ENCODE data around the gene SERPINF2. TPM values are rescaled to one million over a fixed set of nuclear protein-coding genes. Genes with fewer than 3 reads are reported as not detected.

The SERPINF2 gene
- 49.7 TPM for total RNA-seq

GRCh38 chr17:1742371-1743087 lies at the start of gene SERPINF2:
TSS of gene SERPINF2 (plus strand) at chr17:1742871. CDS start at chr17:1744996, 2,125 bp downstream.

GRCh38 chr17:1709971-1710806 lies 32.5 kb upstream of the SERPINF2 start, which contains the start of gene TLCD2:
TSS of gene TLCD2 (minus strand) at chr17:1710377. CDS start at chr17:1710242, 135 bp downstream.

GRCh38 chr17:1724351-1724868 lies 18.3 kb upstream of the SERPINF2 start, which contains the start of gene WDR81:
TSS of gene WDR81 (plus strand) at chr17:1724704. CDS start at chr17:1724960, 256 bp downstream.

Other genes with a start within 250 kb of the SERPINF2 start
- gene INPP5K, start 226.3 kb upstream of the SERPINF2 start, total RNA-seq: 61.9 TPM
- gene PITPNA, start 180.1 kb upstream of the SERPINF2 start, total RNA-seq: 23.9 TPM
- gene SLC43A2, start 114.0 kb upstream of the SERPINF2 start, total RNA-seq: 42.3 TPM
- gene SCARF1, start 97.1 kb upstream of the SERPINF2 start, total RNA-seq: 19.0 TPM
- 14.5 TPM for gene RILP, start 93.0 kb upstream of the SERPINF2 start, total RNA-seq
- gene PRPF8, start 58.0 kb upstream of the SERPINF2 start, total RNA-seq: 201 TPM
- gene TLCD2, start 32.5 kb upstream of the SERPINF2 start, total RNA-seq: 3.9 TPM
- 26.2 TPM for gene WDR81, start 18.2 kb upstream of the SERPINF2 start, total RNA-seq
- gene SERPINF1, start 19.2 kb downstream of the SERPINF2 start, total RNA-seq: 152 TPM
- gene SMYD4, start 87.0 kb downstream of the SERPINF2 start, total RNA-seq: 14.6 TPM
- 36.1 TPM for gene RPA1, start 87.1 kb downstream of the SERPINF2 start, total RNA-seq

Data from metanephros (tissue), 1 donor.